ENCODE data around the gene MAP3K4.

The MAP3K4 gene

DNA sequence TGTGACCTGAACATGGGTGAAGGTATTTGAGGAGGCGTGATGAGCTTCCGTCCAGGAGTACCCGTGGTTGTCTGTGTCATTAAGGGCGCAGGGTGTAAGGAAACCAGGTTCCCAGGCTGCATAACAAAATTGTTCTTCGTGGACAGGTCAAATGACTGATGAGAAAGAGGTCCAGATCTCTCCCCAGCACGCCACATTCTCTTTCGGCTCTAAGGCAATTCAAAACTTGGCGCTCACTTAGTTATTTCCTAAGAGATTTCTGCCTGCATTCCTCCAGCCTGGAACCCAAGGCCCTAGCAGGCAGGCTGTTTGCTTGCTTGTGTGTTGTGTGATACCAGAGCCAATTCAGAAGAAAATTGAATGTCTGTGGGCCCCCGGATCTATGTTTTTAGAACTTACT, 142.4 kb downstream of the MAP3K4 start:
- POLR2A ChIA-PET = no interaction called here
- DNase-seq (ENCODE audit: extremely low spot score) = no peak
- CTCF ChIA-PET = no interaction called here
- TF ChIP-seq FOXM1 (IDR thresholded peaks at IDR 0.05; ENCODE audit: borderline replicate concordance) = no peak
- no peak for TF ChIP-seq SP1 (IDR thresholded peaks at IDR 0.05)
- no peak for TF ChIP-seq ELF4 (IDR thresholded peaks at IDR 0.05)
- TF ChIP-seq BHLHE40 (IDR thresholded peaks at IDR 0.05; ENCODE audit: borderline replicate concordance) = no peak
- TF ChIP-seq FOXA1 (IDR thresholded peaks at IDR 0.05) = no peak
- no peak for TF ChIP-seq L3MBTL2 (conservative IDR thresholded peaks at IDR 0.05)
- TF ChIP-seq TARDBP (IDR thresholded peaks at IDR 0.05) = no peak
- TF ChIP-seq HDGF (IDR thresholded peaks at IDR 0.05; ENCODE audit: borderline replicate concordance) = no peak

DNA sequence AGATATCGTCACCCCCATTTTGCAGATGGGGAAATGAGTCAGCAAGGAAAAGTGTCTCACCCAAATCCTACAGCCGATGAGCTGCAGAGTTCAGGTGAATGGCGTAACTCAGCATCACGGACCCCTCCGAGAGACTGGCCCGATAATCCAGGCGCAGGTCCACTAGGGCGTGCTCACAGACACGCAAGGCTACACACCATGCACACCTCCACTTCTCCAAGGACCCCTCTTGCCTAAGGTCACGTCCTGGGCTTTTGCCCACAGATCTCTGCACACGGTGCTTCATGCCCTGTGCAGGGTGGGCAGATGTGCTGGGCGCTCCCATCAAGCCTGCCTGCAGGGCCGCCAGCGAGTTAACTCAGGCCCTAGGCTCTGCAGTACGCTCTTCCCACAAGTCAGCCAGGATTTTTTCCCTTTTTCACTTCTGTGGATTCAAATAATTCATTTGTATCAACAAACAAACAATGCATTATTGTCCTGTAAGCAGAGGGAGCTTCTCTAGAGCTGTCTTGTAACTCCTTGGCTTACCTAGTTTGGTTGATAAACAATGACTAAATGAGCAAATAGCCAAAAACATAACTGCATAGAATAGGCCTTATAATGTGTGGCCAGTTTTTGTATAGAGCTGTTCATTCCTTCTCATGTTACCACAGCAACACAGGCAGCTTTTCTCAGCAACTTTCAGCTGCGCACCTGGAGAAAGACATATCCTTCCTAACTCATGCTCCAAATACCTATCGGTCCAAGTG, 143.2 kb downstream of the MAP3K4 start:
- POLR2A ChIA-PET = no interaction called here
- DNase-seq (ENCODE audit: extremely low spot score) = no peak
- CTCF ChIA-PET = interaction anchor here (0.8 kb wide), 1 partner anchor 204 kb away, joined by 3 read pairs; no protein-coding TSS in a partner anchor
- TF ChIP-seq LEF1 (IDR thresholded peaks at IDR 0.05; ENCODE audit: borderline replicate concordance) = no peak
- no peak for TF ChIP-seq FOXM1 (IDR thresholded peaks at IDR 0.05; ENCODE audit: borderline replicate concordance)
- TF ChIP-seq CTBP1 (IDR thresholded peaks at IDR 0.05; ENCODE audit: borderline replicate concordance) = no peak

DNA sequence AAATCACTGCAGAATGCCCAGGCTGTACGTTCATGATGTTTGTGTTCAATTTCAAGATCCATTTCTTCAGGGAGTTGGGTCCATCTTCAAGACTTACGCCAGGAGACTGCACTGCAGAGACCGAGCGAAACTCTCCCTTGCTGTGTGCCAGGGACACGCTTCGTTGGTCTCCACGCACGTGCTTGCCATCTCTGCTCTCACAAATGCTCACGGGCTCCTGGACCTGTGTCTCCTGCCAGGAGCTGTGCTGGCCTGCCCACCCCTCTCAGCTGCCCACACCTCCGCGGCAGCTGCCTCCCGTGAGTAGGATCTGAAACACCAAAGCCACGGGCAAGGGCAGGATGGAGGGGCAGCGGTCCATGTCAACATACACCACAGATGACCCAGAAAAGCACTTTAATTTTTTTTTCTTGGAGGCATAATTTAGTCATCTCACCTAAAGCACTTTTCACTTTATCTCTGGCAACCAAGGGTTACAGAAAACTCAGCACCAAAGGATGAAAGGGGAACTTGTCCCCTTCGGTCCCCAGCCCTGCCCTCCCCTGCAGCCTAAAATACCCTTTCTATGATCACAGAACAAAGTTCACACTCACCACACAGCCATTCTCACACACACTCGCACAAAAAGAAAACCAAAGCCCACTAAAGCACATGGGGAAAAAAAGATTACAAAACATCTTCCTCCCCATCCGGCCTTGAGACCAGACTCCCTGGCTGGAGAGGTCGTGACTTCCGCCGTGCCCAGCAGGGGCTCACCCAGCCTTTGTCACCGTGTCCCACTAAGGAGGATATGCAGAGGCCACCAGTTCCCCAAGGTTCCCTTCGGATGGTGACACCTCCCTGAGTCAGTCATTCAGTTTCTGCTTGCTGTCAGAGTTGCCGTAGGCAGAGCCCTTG, 144.4 kb downstream of the MAP3K4 start:
- POLR2A ChIA-PET = no interaction called here
- DNase-seq (ENCODE audit: extremely low spot score) = no peak
- TF ChIP-seq L3MBTL2 (conservative IDR thresholded peaks at IDR 0.05) = no peak
- no peak for TF ChIP-seq TARDBP (IDR thresholded peaks at IDR 0.05)
- TF ChIP-seq CTBP1 (IDR thresholded peaks at IDR 0.05; ENCODE audit: borderline replicate concordance) = no peak
- no peak for TF ChIP-seq SP1 (IDR thresholded peaks at IDR 0.05)
- no peak for TF ChIP-seq FOXA1 (IDR thresholded peaks at IDR 0.05)
- no peak for TF ChIP-seq FOXK2 (IDR thresholded peaks at IDR 0.05)
- no peak for TF ChIP-seq HDGF (IDR thresholded peaks at IDR 0.05; ENCODE audit: borderline replicate concordance)
- no peak for TF ChIP-seq BHLHE40 (IDR thresholded peaks at IDR 0.05; ENCODE audit: borderline replicate concordance)
- TF ChIP-seq ELF4 (IDR thresholded peaks at IDR 0.05) = no peak
- CTCF ChIA-PET = no interaction called here

DNA sequence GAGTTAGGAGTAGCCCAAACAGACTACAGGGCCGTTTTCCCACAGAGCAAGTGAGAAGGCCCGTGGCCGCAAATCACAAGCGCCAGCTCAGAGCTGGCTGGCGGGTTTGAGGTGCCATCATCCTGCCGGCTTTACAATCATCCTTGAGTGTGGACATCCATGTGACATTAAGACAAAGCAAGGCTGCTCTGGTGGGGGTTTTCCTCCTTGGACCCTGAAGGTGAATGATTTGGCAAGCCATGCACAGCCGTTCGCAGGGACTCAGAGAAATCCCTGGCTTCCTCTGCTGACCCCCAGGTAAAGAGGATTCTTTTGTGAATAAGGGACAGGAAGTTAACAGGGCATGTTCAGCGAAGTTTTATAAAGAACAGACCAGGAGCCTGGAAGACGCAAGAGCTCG, 145.1 kb downstream of the MAP3K4 start:
- CTCF ChIA-PET = no interaction called here
- TF ChIP-seq SUZ12 (IDR thresholded peaks at IDR 0.05) (no peak), ELF4 (IDR thresholded peaks at IDR 0.05) (no peak), FOXK2 (IDR thresholded peaks at IDR 0.05) (no peak), FOXA1 (IDR thresholded peaks at IDR 0.05) (no peak), ZNF384 (IDR thresholded peaks at IDR 0.05) (no peak), BHLHE40 (IDR thresholded peaks at IDR 0.05; ENCODE audit: borderline replicate concordance) (no peak), TARDBP (IDR thresholded peaks at IDR 0.05) (no peak), L3MBTL2 (conservative IDR thresholded peaks at IDR 0.05) (no peak), ARNT (IDR thresholded peaks at IDR 0.05) (no peak), NFRKB (IDR thresholded peaks at IDR 0.05) (no peak), SP1 (IDR thresholded peaks at IDR 0.05) (no peak), LEF1 (IDR thresholded peaks at IDR 0.05; ENCODE audit: borderline replicate concordance) (no peak), CTBP1 (IDR thresholded peaks at IDR 0.05; ENCODE audit: borderline replicate concordance) (no peak)
- TF ChIP-seq, protein P1, sequence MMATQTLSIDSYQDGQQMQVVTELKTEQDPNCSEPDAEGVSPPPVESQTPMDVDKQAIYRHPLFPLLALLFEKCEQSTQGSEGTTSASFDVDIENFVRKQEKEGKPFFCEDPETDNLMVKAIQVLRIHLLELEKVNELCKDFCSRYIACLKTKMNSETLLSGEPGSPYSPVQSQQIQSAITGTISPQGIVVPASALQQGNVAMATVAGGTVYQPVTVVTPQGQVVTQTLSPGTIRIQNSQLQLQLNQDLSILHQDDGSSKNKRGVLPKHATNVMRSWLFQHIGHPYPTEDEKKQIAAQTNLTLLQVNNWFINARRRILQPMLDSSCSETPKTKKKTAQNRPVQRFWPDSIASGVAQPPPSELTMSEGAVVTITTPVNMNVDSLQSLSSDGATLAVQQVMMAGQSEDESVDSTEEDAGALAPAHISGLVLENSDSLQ (IDR thresholded peaks at IDR 0.05) = no peak
- DNase-seq (ENCODE audit: extremely low spot score) = no peak
- POLR2A ChIA-PET = no interaction called here

DNA sequence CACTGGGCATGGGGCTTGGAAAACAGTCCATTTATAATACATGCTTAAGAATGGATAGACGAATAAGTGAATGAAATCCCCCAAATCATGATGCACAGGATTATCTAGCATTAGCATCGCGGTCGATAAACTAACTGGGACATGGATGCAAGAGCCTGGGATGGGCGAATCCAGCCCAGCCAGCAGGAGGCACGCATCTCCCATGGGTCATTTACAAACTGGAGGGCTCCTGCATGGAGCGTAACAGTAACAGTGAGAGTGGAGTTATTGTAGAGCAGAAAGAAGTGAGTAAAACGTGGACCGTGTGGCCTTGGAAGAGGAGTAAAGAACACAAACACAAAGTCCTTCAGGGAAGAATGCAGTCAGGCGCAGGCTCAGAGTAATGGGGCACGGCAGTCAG, 145.8 kb downstream of the MAP3K4 start:
- POLR2A ChIA-PET = no interaction called here
- CTCF ChIA-PET = no interaction called here
- DNase-seq (ENCODE audit: extremely low spot score) = no peak
- TF ChIP-seq TARDBP (IDR thresholded peaks at IDR 0.05) (no peak), NFRKB (IDR thresholded peaks at IDR 0.05) (no peak), SUZ12 (IDR thresholded peaks at IDR 0.05) (no peak), LEF1 (IDR thresholded peaks at IDR 0.05; ENCODE audit: borderline replicate concordance) (no peak), CTBP1 (IDR thresholded peaks at IDR 0.05; ENCODE audit: borderline replicate concordance) (no peak), FOXK2 (IDR thresholded peaks at IDR 0.05) (no peak), L3MBTL2 (conservative IDR thresholded peaks at IDR 0.05) (no peak), SP1 (IDR thresholded peaks at IDR 0.05) (no peak)

DNA sequence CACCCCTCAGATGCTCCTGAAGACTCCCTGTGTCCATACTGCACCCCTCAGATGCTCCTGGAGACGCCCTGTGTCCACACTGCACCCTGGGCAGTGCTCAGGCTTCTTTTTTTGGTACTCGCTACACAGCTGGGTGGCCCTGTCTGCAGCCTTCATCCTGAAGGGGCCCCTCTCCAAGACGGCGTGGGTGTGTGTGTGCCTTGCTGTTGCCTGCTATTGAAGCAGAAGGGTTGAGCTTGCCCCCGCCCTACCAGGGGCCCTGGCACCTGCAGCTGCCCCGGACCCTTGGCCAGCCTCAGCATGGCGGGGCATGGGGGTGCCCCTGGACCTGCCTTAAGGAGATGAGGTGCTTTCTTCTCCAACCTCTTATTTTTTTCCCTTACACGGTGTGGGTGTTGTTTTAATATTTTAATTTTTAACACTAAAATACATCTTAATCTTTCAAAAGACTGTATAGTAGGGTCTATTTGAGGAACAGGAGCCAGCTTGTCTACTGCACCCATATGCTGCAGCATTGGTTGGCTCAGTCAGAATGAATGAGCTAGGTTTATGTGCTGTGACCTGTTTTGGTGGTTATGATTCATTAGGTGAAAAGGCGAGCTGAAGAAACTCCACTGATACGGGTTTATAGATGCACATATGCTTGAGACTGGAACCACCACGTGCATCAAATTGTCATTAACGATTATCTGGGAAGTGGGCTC, 146.4 kb downstream of the MAP3K4 start:
- ChIA-PET CTCF (no interaction called here), POLR2A (no interaction called here)
- no peak for TF ChIP-seq CTBP1 (IDR thresholded peaks at IDR 0.05; ENCODE audit: borderline replicate concordance)
- no peak for TF ChIP-seq BHLHE40 (IDR thresholded peaks at IDR 0.05; ENCODE audit: borderline replicate concordance)
- TF ChIP-seq SP1 (IDR thresholded peaks at IDR 0.05) = no peak
- no peak for TF ChIP-seq ZNF384 (IDR thresholded peaks at IDR 0.05)
- no peak for TF ChIP-seq HDGF (IDR thresholded peaks at IDR 0.05; ENCODE audit: borderline replicate concordance)
- no peak for TF ChIP-seq FOXM1 (IDR thresholded peaks at IDR 0.05; ENCODE audit: borderline replicate concordance)
- TF ChIP-seq ELF4 (IDR thresholded peaks at IDR 0.05) = no peak
- TF ChIP-seq FOXK2 (IDR thresholded peaks at IDR 0.05) = no peak
- TF ChIP-seq TARDBP (IDR thresholded peaks at IDR 0.05) = no peak
- no peak for TF ChIP-seq L3MBTL2 (conservative IDR thresholded peaks at IDR 0.05)
- no peak for DNase-seq (ENCODE audit: extremely low spot score)
